ENCODE measurements around the gene KHDRBS2. TPM values are rescaled to one million over a fixed set of nuclear protein-coding genes. Genes with fewer than 3 reads are reported as not detected.

KHDRBS2 gene
- total RNA-seq, 1 experiment from 2014 or later = 2.7 TPM

GRCh38 chr6:61679625-61680024, 606.4 kb downstream of the KHDRBS2 start:
- Histone ChIP-seq H2BK5ac (ENCODE audit: insufficient read length, low read length) (no peak overlapping the region), H2BK15ac (ENCODE audit: low read depth, low read length) (no peak overlapping the region), H3K79me1 (ENCODE audit: insufficient read depth, low read depth, low read length, poor library complexity, severe bottlenecking) (no peaks in the 10 kb centered on the region), H3K9ac (ENCODE audit: extremely low read depth, insufficient read length, low read length) (no peak overlapping the region), H2AFZ (ENCODE audit: low read length) (no peak overlapping the region), H2BK12ac (ENCODE audit: insufficient read length, low read depth, low read length) (no peak overlapping the region), H2BK20ac (ENCODE audit: low read depth, low read length, poor library complexity, severe bottlenecking) (no peak overlapping the region), H4K5ac (ENCODE audit: insufficient read length, low read depth, low read length) (no peak overlapping the region), H4K91ac (ENCODE audit: insufficient read length, low read depth, low read length) (no peak overlapping the region), H3K56ac (ENCODE audit: insufficient read length, low read depth, low read length) (no peak overlapping the region), H2BK120ac (ENCODE audit: low read depth, low read length, poor library complexity, severe bottlenecking) (no peak overlapping the region), H3K4me2 (ENCODE audit: insufficient read depth, insufficient read length, low read length) (no peak overlapping the region), H3K23me2 (ENCODE audit: insufficient read length, low read depth, low read length, poor library complexity, severe bottlenecking) (no peaks in the 10 kb centered on the region), H3K14ac (ENCODE audit: insufficient read depth, low read length) (no peak overlapping the region), H3K18ac (ENCODE audit: insufficient read length, low read depth, low read length) (no peak overlapping the region), H4K8ac (replicated peaks; ENCODE audit: insufficient read length, low read depth, low read length) (no peak overlapping the region), H3T11ph (ENCODE audit: low read length) (no peak overlapping the region), H3K23ac (ENCODE audit: insufficient read length, low read depth, low read length) (no peak overlapping the region), H3K9me3 (ENCODE audit: control insufficient read depth, low read depth, low read length) (no peaks in the 10 kb centered on the region), H3K4me1 (ENCODE audit: insufficient read depth, low read length) (no peaks in the 10 kb centered on the region; the same call in 1 of the 2 replicates), H3K79me2 (ENCODE audit: insufficient read depth, low read length) (no peaks in the 10 kb centered on the region), H3K4ac (ENCODE audit: low read depth, low read length) (no peak overlapping the region), H2AK5ac (ENCODE audit: insufficient read length, low read length) (no peak overlapping the region), H3K27me3 (ENCODE audit: insufficient read depth, low read length) (no peaks in the 10 kb centered on the region), H4K20me1 (ENCODE audit: control insufficient read depth, insufficient read depth, insufficient read length) (no peaks in the 10 kb centered on the region), H3K27ac (ENCODE audit: insufficient read length, low read depth, low read length) (no peak overlapping the region)
- TF ChIP-seq CTCF (conservative IDR thresholded peaks at IDR 0.05) = no peak
- Mint-ChIP-seq H3K27me3 (ENCODE audit: low read depth) (no peaks in the 10 kb centered on the region), H3K4me3 (no peak overlapping the region), H3K27ac (no peak overlapping the region), H3K36me3 (ENCODE audit: insufficient read depth in 1 of 3, low read depth in 3 of 3) (peaks cover 0 to 11% (median 8%) of the 10 kb centered on the region in 3 experiments; a peak in 4 of 7 replicates), H3K9me3 (peaks cover 0 to 2% of the 10 kb centered on the region in 2 experiments; a peak in 2 of 5 replicates), H3K4me1 (peaks cover 30 to 40% of the 10 kb centered on the region in 2 experiments)
- DNase-seq = no peak
- no CpG with 5 or more reads among the region's 6 CpGs for WGBS (ENCODE audit: extremely low coverage, insufficient read length, low lambda C conversion rate)

All from H9 (cell line).